ENCODE results near the gene TPP1. TPM values are rescaled to one million over a fixed set of nuclear protein-coding genes. Genes with fewer than 3 reads are reported as not detected.

TPP1 gene
- total RNA-seq, 1 donor from 2014 or later: 101 TPM

DNA sequence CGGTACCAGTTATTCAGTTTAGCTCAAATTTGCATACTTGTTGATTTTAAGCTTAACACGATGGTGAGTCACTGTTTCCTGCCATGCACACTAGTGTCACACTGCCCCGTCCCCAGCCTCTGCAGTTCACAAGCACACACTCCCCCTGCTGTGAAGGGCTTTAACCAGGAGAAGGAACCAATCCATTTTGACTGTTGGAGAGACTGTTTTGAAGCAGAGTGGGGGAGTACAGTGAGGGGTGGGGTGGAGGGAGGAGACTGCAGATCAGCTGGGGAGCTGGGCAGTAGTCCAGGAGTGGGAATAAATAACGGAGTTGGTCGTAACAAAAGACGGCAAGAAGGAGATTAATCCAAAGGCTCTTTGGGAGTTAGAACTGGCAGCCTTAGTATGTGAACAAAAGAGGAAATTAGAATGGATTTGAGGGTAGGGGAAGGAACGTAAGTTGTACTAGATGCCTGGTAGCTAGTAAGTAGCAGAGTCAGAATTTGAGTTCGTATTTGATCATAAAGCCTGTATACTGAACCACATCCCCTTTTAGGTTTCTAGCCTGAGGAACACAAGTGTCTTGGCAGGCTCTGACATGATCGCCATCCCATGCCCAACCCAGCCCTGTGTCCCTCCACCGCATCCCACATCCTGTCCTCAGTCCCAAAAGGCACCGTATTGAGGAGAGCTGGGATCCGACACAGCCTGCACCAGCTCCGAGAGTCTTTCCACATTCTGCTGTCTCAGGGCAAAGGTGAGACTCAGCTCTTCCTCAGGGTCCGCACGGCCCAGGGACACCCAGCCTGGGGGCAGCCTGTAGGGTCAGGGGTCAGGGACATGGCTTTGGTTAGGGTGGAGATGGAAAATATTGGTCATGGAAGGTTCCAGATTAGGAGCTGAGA lies 862 bp downstream of the TPP1 start:
- Mint-ChIP-seq H3K4me3 (ENCODE audit: unreplicated experiment) (no peak overlapping the region), H3K36me3 (ENCODE audit: low read depth) (peaks cover 11% of the 10 kb centered on the region), H3K9me3 (ENCODE audit: low read depth) (no peaks in the 10 kb centered on the region), H3K27ac (ENCODE audit: unreplicated experiment) (no peak overlapping the region), H3K4me1 (ENCODE audit: low read depth) (peaks cover 3% of the 10 kb centered on the region), H3K27me3 (ENCODE audit: low read depth) (no peaks in the 10 kb centered on the region)
- DNase-seq (ENCODE audit: low spot score): no peak
- peak; percentile 37 for TF ChIP-seq CTCF (IDR thresholded peaks at IDR 0.05)

DNA sequence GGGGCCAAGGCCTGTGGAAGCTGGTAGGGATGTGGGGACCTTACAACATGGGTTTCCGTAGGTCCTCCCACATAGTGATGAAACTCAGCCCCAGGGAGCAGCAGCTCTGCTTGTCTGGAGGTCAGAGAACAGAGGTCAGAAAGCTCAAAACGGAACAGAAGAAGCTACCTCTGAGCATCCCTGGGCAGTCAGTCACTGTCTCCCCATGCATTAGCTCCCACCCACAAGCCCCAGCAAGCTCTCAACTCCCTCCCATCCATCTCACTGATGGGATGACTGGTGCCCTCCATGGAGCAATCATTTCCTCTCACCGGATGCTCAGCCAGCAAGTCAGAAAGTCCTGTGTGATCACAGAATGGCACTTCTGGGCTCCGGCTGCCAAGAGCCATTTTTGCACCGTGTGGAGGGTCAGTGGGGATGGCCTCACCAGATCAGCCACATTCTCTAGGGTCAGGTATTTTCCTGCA lies 1.9 kb downstream of the TPP1 start:
- H3K4me1 Mint-ChIP-seq (ENCODE audit: low read depth): peaks cover 3% of the 10 kb centered on the region
- H3K4me3 Mint-ChIP-seq (ENCODE audit: unreplicated experiment): no peak overlapping the region
- no peak for DNase-seq (ENCODE audit: low spot score)
- H3K36me3 Mint-ChIP-seq (ENCODE audit: low read depth): peaks cover 11% of the 10 kb centered on the region
- no peaks in the 10 kb centered on the region for H3K27me3 Mint-ChIP-seq (ENCODE audit: low read depth)
- no peak overlapping the region for H3K27ac Mint-ChIP-seq (ENCODE audit: unreplicated experiment)
- no peak for TF ChIP-seq CTCF (IDR thresholded peaks at IDR 0.05)
- H3K9me3 Mint-ChIP-seq (ENCODE audit: low read depth): no peaks in the 10 kb centered on the region

DNA sequence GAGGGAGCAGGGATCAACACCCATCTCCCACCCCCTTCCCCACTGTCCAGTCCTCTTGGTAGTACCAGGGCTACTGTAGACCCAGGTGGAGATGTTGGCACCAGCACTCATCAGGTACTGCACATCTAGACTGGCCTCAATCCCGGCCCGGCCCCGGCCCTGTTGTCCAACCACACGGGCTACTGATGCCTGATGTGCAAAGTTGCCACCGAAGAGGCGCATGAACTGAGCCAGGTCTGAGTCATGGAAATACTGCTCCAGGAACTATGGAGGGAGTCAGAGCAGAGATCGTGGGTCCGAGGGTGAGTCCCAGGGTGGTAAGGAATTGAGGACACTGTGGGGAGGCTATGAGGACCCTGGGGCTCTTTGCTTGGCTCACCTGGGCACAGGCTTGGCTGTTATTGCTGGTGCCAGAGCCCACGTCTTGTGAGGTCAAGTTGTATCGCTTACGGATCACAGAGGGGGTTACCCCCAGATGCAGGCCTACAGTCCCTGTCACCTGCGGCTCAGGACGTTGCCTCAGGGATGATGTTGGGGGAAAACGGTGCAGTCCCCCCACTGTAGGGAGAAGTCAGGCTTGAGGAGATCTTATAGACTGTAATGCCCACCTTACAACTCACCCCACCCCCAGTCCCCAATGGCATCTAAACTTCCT lies 2.5 kb downstream of the TPP1 start:
- peak; percentile 73 for DNase-seq (ENCODE audit: low spot score)
- H3K36me3 Mint-ChIP-seq (ENCODE audit: low read depth): peaks cover 11% of the 10 kb centered on the region
- H3K27me3 Mint-ChIP-seq (ENCODE audit: low read depth): no peaks in the 10 kb centered on the region
- no peak for TF ChIP-seq CTCF (IDR thresholded peaks at IDR 0.05)
- peaks cover 3% of the 10 kb centered on the region for H3K4me1 Mint-ChIP-seq (ENCODE audit: low read depth)
- H3K27ac Mint-ChIP-seq (ENCODE audit: unreplicated experiment): no peak overlapping the region
- H3K9me3 Mint-ChIP-seq (ENCODE audit: low read depth): no peaks in the 10 kb centered on the region
- H3K4me3 Mint-ChIP-seq (ENCODE audit: unreplicated experiment): no peak overlapping the region

DNA sequence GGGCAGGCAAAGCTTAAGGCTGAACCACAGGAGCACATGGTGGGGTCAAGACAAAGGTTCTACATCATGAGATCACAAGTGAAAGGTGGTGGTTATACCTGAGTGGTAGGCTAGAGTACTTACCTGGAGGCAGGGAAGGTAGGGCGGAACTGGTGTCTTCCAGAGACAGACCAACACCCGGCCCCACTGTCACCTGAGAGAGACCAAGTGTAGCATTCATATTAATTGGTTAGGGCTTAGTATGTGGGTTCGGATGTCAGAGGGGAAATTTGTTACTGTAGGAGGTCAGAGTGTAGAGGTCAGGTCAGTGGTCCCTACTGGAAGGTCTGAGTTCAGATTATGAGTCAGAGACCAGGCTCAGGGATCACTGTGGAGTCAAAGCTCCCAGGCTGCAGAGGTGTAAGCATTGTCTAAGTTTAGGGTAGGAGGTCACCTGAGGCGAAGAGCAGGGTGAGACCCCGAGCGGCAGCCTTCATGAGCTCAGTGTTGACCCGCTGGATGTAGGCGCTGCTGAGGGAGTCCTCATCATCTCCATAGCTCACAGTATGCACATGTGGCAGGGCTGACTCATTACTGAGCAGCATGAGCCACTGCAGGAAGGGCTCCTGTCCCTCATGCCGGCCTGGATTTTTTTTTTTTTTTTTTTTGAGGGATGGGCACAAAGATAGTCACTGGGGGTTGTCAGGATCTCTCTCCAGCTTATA lies 3.2 kb downstream of the TPP1 start:
- Mint-ChIP-seq H3K27me3 (ENCODE audit: low read depth) (no peaks in the 10 kb centered on the region), H3K27ac (ENCODE audit: unreplicated experiment) (peak overlapping the region; percentile 28), H3K4me1 (ENCODE audit: low read depth) (peaks cover 3% of the 10 kb centered on the region), H3K9me3 (ENCODE audit: low read depth) (no peaks in the 10 kb centered on the region), H3K36me3 (ENCODE audit: low read depth) (peaks cover 12% of the 10 kb centered on the region), H3K4me3 (ENCODE audit: unreplicated experiment) (no peak overlapping the region)
- peak; percentile 68 for DNase-seq (ENCODE audit: low spot score)
- no peak for TF ChIP-seq CTCF (IDR thresholded peaks at IDR 0.05)

GRCh38 chr11:6615046-6615445 lies 4.2 kb downstream of the TPP1 start:
- peaks cover 18% of the 10 kb centered on the region for H3K36me3 Mint-ChIP-seq (ENCODE audit: low read depth)
- no peaks in the 10 kb centered on the region for H3K27me3 Mint-ChIP-seq (ENCODE audit: low read depth)
- H3K4me3 Mint-ChIP-seq (ENCODE audit: unreplicated experiment): no peak overlapping the region
- H3K27ac Mint-ChIP-seq (ENCODE audit: unreplicated experiment): no peak overlapping the region
- H3K9me3 Mint-ChIP-seq (ENCODE audit: low read depth): no peaks in the 10 kb centered on the region
- TF ChIP-seq CTCF (IDR thresholded peaks at IDR 0.05): no peak
- peaks cover 3% of the 10 kb centered on the region for H3K4me1 Mint-ChIP-seq (ENCODE audit: low read depth)
- no peak for DNase-seq (ENCODE audit: low spot score)

Measured in chondrocyte (in vitro differentiated cells).